Endothelial cell of umbilical vein (primary cell): ENCODE measurements around the gene DET1. TPM values are rescaled to one million over a fixed set of nuclear protein-coding genes. Genes with fewer than 3 reads are reported as not detected.

Experiments
- BruUV-seq: library from RNA; stranded (reverse); fragments of 400-500 nt; replicated peaks from 2 replicates; lab custom pipeline; 2021; lab: Mats Ljungman, UMichigan
- CTCF ChIA-PET: fragments of 300-600, 350-600 bp; sonication (Branson Sonifier 250); formaldehyde crosslinking; loops from one replicate; lab custom pipeline; 2021; ENCODE audit warnings: antibody characterized with exemption, inconsistent platforms; lab: Charles Lee
- POLR2A ChIA-PET: fragments of 300-600, 350-600 bp; sonication (Branson Sonifier 250); formaldehyde crosslinking; loops from one replicate; lab custom pipeline; 2021; ENCODE audit warnings: antibody characterized with exemption, inconsistent platforms; lab: Charles Lee
- DNase-seq: peaks from one replicate; pipeline ENCODE4 v3.0.0-alpha.2; 2011; ENCODE audit warnings: low read depth, low spot score
- FAIRE-seq: peaks from 2 replicates; lab custom pipeline; 2011; peaks lifted over from hg19 to GRCh38; lab: Jason Lieb, UNC
- H2AFZ ChIP-seq: 2 replicates; pipeline ENCODE4 v1.6.0; 2012; ENCODE audit warnings: low read depth, low read length, control low read depth, inconsistent platforms
- H3K27ac ChIP-seq: 2 replicates; pipeline ENCODE4 v1.5.1; 2011; ENCODE audit warnings: low read depth, mild to moderate bottlenecking, control low read depth, low read length, moderate library complexity; ENCODE audit not compliant: insufficient read depth
- H3K27me3 ChIP-seq, 2 experiments: 2 replicates each; pipeline versions ENCODE4 v1.6.0 to v1.6.1; 2011; ENCODE audit warnings: low read length in 2 of 2, mixed read lengths in 1 of 2; ENCODE audit not compliant: control insufficient read depth in 2 of 2, insufficient read depth in 2 of 2
- H3K36me3 ChIP-seq, 2 experiments: 2 replicates in 1 of 2; 3 replicates in 1 of 2; pipeline ENCODE4 v1.5.1; 2011; ENCODE audit warnings: low read length in 2 of 2, mild to moderate bottlenecking in 1 of 2, moderate library complexity in 1 of 2; ENCODE audit not compliant: control insufficient read depth in 2 of 2, insufficient read depth in 2 of 2; ENCODE audit errors: extremely low read depth in 1 of 2
- H3K4me1 ChIP-seq: 3 replicates; pipeline ENCODE4 v1.5.1; 2011; ENCODE audit warnings: mild to moderate bottlenecking, low read length; ENCODE audit not compliant: control insufficient read depth, insufficient read depth; ENCODE audit errors: extremely low read depth
- H3K4me2 ChIP-seq: 2 replicates; pipeline ENCODE4 v1.6.1; 2011; ENCODE audit warnings: low read length, control low read depth, mixed read lengths; ENCODE audit not compliant: insufficient read depth
- H3K4me3 ChIP-seq, 3 experiments: fragments of 200-600 bp in 1 of 3; sonication (generic), shearing (Covaris generic) in 1 of 3; replicated peaks in 1 of 3; 2 replicates each; pipeline ENCODE4 v1.5.1; 2011 to 2016; ENCODE audit warnings: control low read depth in 3 of 3, low read length in 3 of 3, mild to moderate bottlenecking in 2 of 3, inconsistent platforms in 1 of 3, low read depth in 1 of 3, moderate library complexity in 1 of 3; ENCODE audit not compliant: insufficient read depth in 1 of 3
- H3K79me2 ChIP-seq: 2 replicates; pipeline ENCODE4 v1.6.0; 2012; ENCODE audit warnings: low read length, inconsistent platforms; ENCODE audit not compliant: control insufficient read depth, insufficient read depth
- H3K9ac ChIP-seq: replicated peaks from 2 replicates; pipeline ENCODE3; 2011; ENCODE audit warnings: low read length, control low read depth; ENCODE audit not compliant: insufficient read depth; ENCODE audit errors: extremely low read depth
- H3K9me1 ChIP-seq: replicated peaks from 3 replicates; pipeline ENCODE4 v1.6.0; 2011; ENCODE audit warnings: mild to moderate bottlenecking, low read length; ENCODE audit not compliant: control insufficient read depth, insufficient read depth; ENCODE audit errors: extremely low read depth
- H3K9me3 ChIP-seq: replicated peaks from 2 replicates; pipeline ENCODE4 v1.5.1; 2012; ENCODE audit warnings: low read length, inconsistent platforms; ENCODE audit not compliant: control insufficient read depth, insufficient read depth
- H4K20me1 ChIP-seq: replicated peaks from 2 replicates; pipeline ENCODE3; 2011; ENCODE audit warnings: mild to moderate bottlenecking, low read length; ENCODE audit not compliant: control insufficient read depth, insufficient read depth; ENCODE audit errors: extremely low read depth
- CTCF ChIP-seq, 2 donors: IDR thresholded peaks; 1 replicate in 1 of 2; 2 replicates in 1 of 2; pipeline ENCODE4 v1.5.1; 2011; ENCODE audit warnings: low read length in 2 of 2, mild to moderate bottlenecking in 2 of 2, moderate library complexity in 2 of 2, control low read depth in 1 of 2, inconsistent platforms in 1 of 2, low read depth in 1 of 2; ENCODE audit not compliant: insufficient read depth in 1 of 2; ENCODE audit errors: extremely low read depth in 1 of 2
- EZH2 ChIP-seq: IDR thresholded peaks from 2 replicates; pipeline ENCODE4 v1.6.1; 2012; ENCODE audit warnings: borderline replicate concordance, low read depth, mild to moderate bottlenecking, moderate library complexity, low read length, inconsistent platforms; ENCODE audit not compliant: severe bottlenecking
- FOS ChIP-seq: IDR thresholded peaks from 2 replicates; pipeline ENCODE4 v1.6.1; 2011; ENCODE audit warnings: mild to moderate bottlenecking, low read length, moderate library complexity, borderline replicate concordance; ENCODE audit not compliant: insufficient read depth
- GATA2 ChIP-seq: IDR thresholded peaks from 2 replicates; pipeline ENCODE4 v1.7.0; 2011; ENCODE audit warnings: low read depth, mild to moderate bottlenecking, moderate library complexity, mixed read lengths, low read length; ENCODE audit not compliant: insufficient read length, insufficient read depth
- JUN ChIP-seq: IDR thresholded peaks from 2 replicates; pipeline ENCODE4 v1.6.1; 2011; ENCODE audit warnings: borderline replicate concordance, low read depth; ENCODE audit not compliant: insufficient read length, insufficient read depth
- MYC ChIP-seq: IDR thresholded peaks from one replicate; pipeline ENCODE4 v1.6.1; 2011; ENCODE audit warnings: mild to moderate bottlenecking, low read depth, low read length
- POLR2A ChIP-seq: IDR thresholded peaks from 2 replicates; pipeline ENCODE4 v1.6.1; 2012; ENCODE audit warnings: low read depth, mild to moderate bottlenecking, control low read depth, low read length
- POLR2AphosphoS5 ChIP-seq: IDR thresholded peaks from 2 replicates; pipeline ENCODE4 v1.6.1; 2012; ENCODE audit warnings: low read depth, mild to moderate bottlenecking, control low read depth, low read length, moderate library complexity; ENCODE audit not compliant: insufficient read depth
- dilution Hi-C: fragments of 300-500 bp; cut with MboI; formaldehyde crosslinking; loops from one replicate; pipeline ENCODE4 v1.15.0; 2019; ENCODE audit warnings: low sequenced_read_pairs; ENCODE audit not compliant: extremely low pct_ligation_motif_present
- intact Hi-C: fragments of 100-400 bp; cut with micrococcal nuclease; formaldehyde crosslinking; loops from one replicate; pipeline ENCODE4 v1.10.0; 2022
- polyA plus RNA-seq, 4 experiments: library from polyadenylated mRNA; depleted of rRNA in 3 of 4; stranded (reverse) in 3 of 4; unstranded in 1 of 4; fragments of >200 nt; gene quantifications; 2 replicates each; pipeline versions ENCODE4 v1.2.1 to v1.2.3, GENCODE V29; 2011 to 2012; ENCODE audit warnings: missing spikeins in 1 of 4
- total RNA-seq: library from RNA; stranded (reverse); gene quantifications from 2 replicates; pipeline ENCODE4 v1.2.3, GENCODE V29; 2021
- TF ChIP-seq, protein P1 (sequence below): IDR thresholded peaks from 2 replicates; pipeline ENCODE4 v1.6.1; 2011; ENCODE audit not compliant: insufficient read depth, insufficient read length

Gene DET1
- total and polyA plus RNA-seq, 2 donors (not counting 3 experiments of a cell fraction or from before 2014, with no cell fraction given) = 5.2 to 5.6 TPM

DNA sequence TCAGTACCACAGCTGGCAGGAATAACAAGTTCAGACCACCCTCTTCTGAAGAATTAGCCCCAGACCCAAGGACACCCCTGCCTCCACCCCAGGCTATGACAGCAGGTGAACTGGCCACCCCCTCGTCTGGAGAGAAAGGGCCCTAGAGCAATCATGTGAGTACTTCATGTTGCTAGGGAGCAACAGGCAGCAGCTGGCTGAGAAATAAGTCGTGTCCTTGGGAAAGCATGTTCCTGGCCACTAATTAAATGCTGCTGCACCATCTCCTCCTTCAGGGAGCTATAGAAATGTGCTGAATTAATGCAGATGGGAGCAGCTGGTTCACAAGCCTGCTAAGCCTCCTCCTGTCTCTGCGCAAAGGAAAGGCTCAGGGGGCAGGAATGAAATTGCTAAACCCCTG, 47.5 kb downstream of the DET1 start:
- ChIA-PET CTCF (no interaction called here), POLR2A (no interaction called here)
- no peak for TF ChIP-seq POLR2A
- no peak for TF ChIP-seq POLR2AphosphoS5
- TF ChIP-seq MYC = no peak
- no peak for TF ChIP-seq EZH2
- no peak for TF ChIP-seq FOS
- TF ChIP-seq CTCF (IDR thresholded peaks at IDR 0.05; ENCODE audit: extremely low read depth in 1 of 2, insufficient read depth in 1 of 2, low read depth in 1 of 2, low read length in 2 of 2) = no peak
- no peak for TF ChIP-seq JUN
- TF ChIP-seq, protein P1, sequence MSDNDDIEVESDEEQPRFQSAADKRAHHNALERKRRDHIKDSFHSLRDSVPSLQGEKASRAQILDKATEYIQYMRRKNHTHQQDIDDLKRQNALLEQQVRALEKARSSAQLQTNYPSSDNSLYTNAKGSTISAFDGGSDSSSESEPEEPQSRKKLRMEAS = no peak
- TF ChIP-seq GATA2 = no peak

More for the DNA sequence above, 47.5 kb downstream of the DET1 start:
- Histone ChIP-seq H3K4me1 (no peaks in the 10 kb centered on the region), H3K9ac (no peak overlapping the region), H3K4me3 (no peak overlapping the region), H4K20me1 (no peaks in the 10 kb centered on the region), H3K27ac (no peak overlapping the region), H2AFZ (no peak overlapping the region), H3K79me2 (no peaks in the 10 kb centered on the region), H3K9me3 (no peaks in the 10 kb centered on the region), H3K36me3 (no peaks in the 10 kb centered on the region), H3K27me3 (no peaks in the 10 kb centered on the region), H3K4me2 (no peak overlapping the region), H3K9me1 (no peaks in the 10 kb centered on the region)
- intact Hi-C loops (no loop called here), dilution Hi-C loops (no loop called here)
- BruUV-seq = no TSS peak
- FAIRE-seq (no peak), DNase-seq (no peak)
